NB4 (cell line): Measurements from ENCODE around the gene SLC2A14.

Source experiments
- CTCF ChIP-seq: IDR thresholded peaks from one replicate; pipeline ENCODE4 v1.5.1; 2012; ENCODE audit warnings: low read depth, low read length
- MAX ChIP-seq: IDR thresholded peaks from 2 replicates; pipeline ENCODE4 v1.6.1; 2011; ENCODE audit warnings: low read depth, low read length
- POLR2A ChIP-seq: IDR thresholded peaks from 2 replicates; pipeline ENCODE4 v1.6.1; 2011; ENCODE audit warnings: mild to moderate bottlenecking; ENCODE audit not compliant: insufficient read length; ENCODE audit errors: extremely low read depth

- TF ChIP-seq CTCF (peak; percentile 42), MAX (no peak), POLR2A (no peak)
Measured at GRCh38 chr12:7832059-7832696, 40.5 kb downstream of the SLC2A14 start.
